PC-9 (cell line): Measurements from ENCODE around the gene ACACB.

Experiments
- CTCF ChIP-seq: fragments of 200-600 bp; sonication (generic); conservative IDR thresholded peaks from 2 replicates; pipeline ENCODE4 v1.6.1; 2017; ENCODE audit warnings: mixed run types, antibody characterized with exemption, mild to moderate bottlenecking, moderate library complexity
- EZH2 ChIP-seq: fragments of 200-600 bp; sonication (generic); IDR thresholded peaks from 2 replicates; pipeline ENCODE4 v1.8.0; 2017; ENCODE audit warnings: antibody characterized with exemption, low read depth

DNA sequence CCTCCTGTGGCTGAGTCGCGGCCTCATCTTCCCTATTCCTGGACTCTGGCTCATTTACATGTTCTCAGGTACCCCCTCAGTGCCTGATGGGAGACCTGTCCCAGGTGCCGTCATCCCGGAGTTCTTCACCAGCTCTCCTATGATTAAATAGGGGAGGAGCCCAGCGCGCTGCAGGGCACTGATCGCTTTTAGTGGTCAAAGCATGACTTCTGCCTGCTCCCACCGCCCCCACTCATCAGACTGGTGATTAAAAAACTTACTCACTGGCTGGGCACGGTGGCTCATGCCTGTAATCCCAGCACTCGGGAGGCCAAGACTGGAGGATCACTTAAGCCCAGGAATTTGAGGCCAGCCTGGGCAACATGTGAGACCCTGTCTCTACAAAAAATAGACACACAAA is 106.8 kb downstream of the ACACB start:
- TF ChIP-seq CTCF: no peak
- no peak for TF ChIP-seq EZH2
